Epithelial cell of alveolus of lung (primary cell): ENCODE measurements around the gene SAMHD1. TPM values are rescaled to one million over a fixed set of nuclear protein-coding genes. Genes with fewer than 3 reads are reported as not detected.

ENCODE experiments used
- total RNA-seq: library from RNA; depleted of rRNA; stranded (reverse); fragments of >200 nt; gene quantifications from 2 replicates; pipeline ENCODE4 v1.2.1, GENCODE V29; 2015

The SAMHD1 gene
- 23.1 and 25.1 TPM in 2 replicates for total RNA-seq

GRCh38 chr20:36951198-36951978 lies at the start of gene SAMHD1:
Gene SAMHD1, minus strand, starts transcription at chr20:36951708. Its CDS starts 65 bp downstream, at chr20:36951643.

GRCh38 chr20:36875702-36876472 lies 75.6 kb downstream of the SAMHD1 start, which contains the start of gene TLDC2:
Gene TLDC2, plus strand, starts transcription at chr20:36876138. Its CDS starts 37 bp downstream, at chr20:36876175.

Other genes starting within 250 kb of the SAMHD1 start
- 16.9 and 34.2 TPM in 2 replicates for gene NDRG3, start 205.6 kb downstream of the SAMHD1 start, total RNA-seq
- 12.2 and 17.8 TPM in 2 replicates for gene DSN1, start 177.9 kb downstream of the SAMHD1 start, total RNA-seq
- not detected in 2 replicates for gene TLDC2, start 75.6 kb downstream of the SAMHD1 start, total RNA-seq
- gene RBL1, start 144.3 kb upstream of the SAMHD1 start, total RNA-seq: 5.8 and 6.7 TPM in 2 replicates
- gene RPN2, start 227.6 kb upstream of the SAMHD1 start, total RNA-seq: 185 and 345 TPM in 2 replicates
- 0.39 and 2.5 TPM in 2 replicates for gene MROH8, start 227.8 kb upstream of the SAMHD1 start, total RNA-seq